NCI-H510A treated with DMSO at 0.1 percent for 48 hours (cell line): ENCODE data around the gene NRXN3.

Experiments used
- DNase-seq: peaks from one replicate; lab custom pipeline; 2025; lab: John Stamatoyannopoulos, UW

Gene NRXN3

DNA sequence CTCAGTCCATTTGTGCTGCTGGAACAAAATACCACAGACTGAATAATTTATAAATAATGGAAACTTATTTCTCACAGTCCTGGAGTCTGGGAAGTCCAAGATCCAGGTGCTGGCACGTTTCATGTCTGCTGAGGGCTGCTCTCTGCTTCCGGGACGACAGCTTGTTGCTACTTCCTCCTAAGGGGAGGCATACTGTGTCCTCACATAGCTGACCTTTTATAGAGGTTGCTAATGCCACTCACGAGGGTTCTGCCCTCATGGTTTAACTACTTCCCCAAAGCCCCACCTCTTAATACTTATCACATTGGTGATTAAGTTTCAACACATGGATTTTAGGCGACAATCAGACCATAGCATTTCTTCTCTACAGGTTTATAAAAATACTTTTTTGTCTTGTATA, 411.1 kb downstream of the NRXN3 start:
- no peak for DNase-seq

DNA sequence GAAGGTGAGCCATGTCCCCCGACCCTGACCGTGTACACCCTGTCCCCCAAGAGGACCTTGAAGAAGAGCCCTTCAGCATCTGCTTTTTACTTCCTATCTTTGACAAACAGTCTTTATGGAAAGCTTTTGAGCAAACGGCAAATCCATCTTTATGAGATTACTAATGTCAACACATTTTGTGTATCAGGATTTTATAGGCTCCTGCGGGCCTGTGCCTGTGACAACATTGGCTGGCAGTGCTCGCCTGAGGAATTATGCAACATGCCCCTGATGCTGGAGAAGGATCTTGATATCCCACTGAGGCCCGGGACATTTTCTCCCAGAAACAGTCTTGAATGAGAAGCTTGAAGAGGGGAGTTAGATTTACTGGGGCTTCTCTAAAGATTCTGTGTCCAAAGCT, 416.5 kb downstream of the NRXN3 start:
- DNase-seq: no peak

DNA sequence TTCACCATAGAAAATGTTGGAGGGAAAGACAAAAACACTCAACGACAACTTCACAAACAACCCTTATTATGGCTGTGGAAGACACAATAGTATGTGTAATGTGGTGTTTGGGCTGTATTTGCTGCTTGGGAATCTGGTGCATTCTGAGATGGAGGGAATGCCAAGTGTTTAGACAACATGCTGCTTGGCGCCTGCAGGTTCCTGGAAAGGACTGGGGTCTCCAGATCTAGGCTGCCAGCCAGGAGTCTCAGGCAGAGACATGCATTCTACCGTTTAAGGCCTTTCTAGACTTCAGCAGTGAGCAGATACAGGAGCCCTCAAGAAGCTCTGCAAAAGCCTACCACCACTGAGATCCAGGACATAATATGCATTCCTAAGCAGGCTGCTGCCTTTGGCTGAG, 418.7 kb downstream of the NRXN3 start:
- no peak for DNase-seq

DNA sequence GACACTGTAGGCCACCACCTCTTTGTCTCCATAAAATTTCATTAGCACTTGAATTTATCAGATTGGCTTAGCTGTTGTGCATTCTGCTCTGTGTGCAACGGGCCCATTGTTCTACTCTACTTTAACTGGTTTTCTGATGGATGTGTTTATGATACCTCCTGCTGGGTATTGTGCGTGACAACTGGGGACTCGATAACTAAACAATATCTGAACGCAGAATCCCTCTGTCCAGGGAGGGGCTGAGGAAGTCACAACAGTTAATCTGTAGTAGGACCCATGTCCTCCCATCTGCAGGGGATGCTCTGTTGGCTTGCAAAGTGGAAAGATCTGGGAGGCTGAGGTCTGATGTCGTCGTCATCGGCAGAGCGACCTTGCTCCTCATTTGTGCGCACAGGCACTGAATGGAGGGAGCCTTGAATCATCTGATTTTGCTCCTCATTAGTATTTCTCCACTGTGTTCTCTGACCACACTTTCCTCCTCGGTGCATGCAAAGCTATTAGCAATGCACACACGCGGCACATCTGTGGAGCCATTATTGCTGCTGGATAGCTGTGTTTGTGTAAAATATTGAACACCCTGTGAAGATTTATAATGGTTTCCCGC, 422.5 kb downstream of the NRXN3 start:
- no peak for DNase-seq

DNA sequence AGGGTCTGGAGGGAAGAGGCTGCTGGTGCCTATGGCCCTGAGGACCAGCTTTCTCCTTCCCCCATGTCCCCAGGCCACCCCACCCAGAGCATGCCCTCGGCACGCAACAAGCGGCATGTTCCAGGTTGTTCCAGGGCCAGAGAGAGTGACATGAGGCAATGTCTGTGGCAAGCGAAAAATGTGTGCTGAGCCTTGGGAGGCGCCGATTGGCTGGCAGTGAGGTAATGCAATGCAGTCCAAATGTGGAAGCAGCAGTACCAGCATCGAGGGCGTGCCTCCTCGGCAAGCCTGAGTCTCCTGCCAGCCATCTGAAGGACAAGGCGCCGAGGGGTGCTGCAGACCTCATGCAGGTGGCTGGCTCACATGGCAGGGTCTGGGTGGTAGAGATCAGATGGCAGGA, 423.8 kb downstream of the NRXN3 start:
- no peak for DNase-seq

- peak; percentile 57 for DNase-seq
These were observed 425.6 kb downstream of the NRXN3 start for GRCh38 chr14:78595797-78596196.

GRCh38 chr14:78598046-78598920, 428.1 kb downstream of the NRXN3 start:
- peak; percentile 79 for DNase-seq

DNA sequence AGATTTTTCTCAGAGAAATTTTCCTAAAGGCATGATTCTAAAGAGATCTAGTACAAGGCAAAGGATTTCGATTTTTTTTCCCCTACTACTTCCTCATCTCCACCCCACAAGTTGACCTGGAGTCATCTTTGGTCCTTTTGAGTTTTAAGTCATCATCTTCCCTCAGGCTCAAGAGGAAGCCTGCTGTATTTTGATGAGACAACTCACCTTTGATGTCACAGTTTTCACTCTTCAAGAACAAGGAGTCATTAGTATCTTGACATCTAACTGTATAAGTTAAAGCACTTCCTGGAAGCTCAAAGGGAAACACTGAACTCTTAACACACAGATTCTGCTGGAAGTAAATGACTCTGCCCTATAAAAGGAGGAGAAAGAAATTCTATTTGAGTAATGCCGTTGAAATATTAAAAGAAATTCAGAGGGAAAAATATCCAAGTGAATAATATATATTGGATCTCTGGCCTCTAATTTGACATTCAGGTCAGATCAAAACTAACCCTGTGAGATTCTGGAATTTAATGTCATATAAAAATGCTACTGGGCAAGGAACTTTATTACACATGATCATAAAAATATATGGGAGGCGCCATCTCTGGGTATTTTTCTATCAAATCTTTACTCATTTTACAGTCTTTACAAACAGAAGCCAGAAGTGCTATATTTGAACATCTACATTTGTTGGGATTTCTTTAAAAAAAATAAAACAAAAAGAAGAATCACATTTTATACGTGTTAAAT, 435.0 kb downstream of the NRXN3 start:
- DNase-seq: no peak

GRCh38 chr14:78605897-78606500, 435.8 kb downstream of the NRXN3 start:
- no peak for DNase-seq

GRCh38 chr14:78608998-78609787, 439.0 kb downstream of the NRXN3 start:
- DNase-seq: no peak

DNA sequence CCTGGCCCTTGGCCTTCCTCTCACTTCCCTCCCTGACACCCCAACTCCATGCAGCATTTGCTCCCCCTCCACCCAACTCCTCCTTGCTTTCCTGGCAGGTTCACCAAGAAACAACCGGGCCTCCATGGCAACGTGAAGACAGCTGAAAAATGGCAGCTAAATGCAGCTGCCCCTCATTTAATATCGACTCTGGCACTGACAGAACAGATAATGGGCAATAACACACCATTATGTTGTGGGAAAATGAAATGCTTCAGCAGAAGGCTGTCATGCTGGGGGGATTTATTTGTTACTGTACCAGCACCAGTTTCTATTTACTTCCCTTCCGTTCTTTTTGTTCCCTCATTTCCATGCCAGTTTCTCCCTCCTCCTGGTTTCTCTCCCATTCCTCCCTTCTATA, 440.8 kb downstream of the NRXN3 start:
- no peak for DNase-seq

GRCh38 chr14:78611796-78612571, 441.8 kb downstream of the NRXN3 start:
- no peak for DNase-seq

DNA sequence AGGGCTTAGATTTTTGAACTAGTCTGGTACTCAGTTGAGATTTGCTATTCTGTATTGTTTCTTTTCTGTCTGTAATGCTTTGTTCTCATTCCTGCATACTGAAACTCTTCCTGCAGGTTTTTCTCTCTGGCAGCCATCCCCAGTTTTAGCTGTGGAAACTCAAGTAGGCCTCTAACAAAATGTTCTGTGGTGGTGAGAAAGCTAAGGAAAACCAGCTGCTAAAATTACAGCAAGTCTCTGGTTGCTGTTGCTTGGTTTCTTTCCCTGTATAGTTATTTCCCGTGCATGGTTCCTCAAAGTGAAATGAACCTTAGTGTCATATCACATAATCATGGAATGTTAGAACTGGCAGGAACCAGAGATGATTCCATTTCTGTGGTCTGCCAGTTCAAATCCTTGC, 442.5 kb downstream of the NRXN3 start:
- DNase-seq: no peak

DNA sequence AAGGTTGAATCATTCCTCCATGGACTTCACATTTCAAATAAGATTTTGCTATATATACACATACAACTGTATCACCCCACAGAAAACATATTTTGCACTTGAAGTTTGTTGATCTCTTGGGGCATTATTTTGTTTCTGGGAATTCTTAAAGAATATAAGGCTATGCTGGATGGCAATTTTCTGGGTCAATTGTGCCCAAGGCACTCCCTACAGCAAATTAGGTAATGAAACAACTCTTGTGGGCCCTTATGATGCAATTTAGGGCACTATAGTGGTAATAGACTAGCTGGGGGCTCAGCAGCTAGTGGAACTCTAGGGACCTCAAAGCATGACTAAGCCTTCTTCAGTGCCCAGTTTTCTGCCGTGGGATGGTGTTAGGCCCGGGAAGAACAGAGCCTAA, 444.4 kb downstream of the NRXN3 start:
- DNase-seq: no peak

DNA sequence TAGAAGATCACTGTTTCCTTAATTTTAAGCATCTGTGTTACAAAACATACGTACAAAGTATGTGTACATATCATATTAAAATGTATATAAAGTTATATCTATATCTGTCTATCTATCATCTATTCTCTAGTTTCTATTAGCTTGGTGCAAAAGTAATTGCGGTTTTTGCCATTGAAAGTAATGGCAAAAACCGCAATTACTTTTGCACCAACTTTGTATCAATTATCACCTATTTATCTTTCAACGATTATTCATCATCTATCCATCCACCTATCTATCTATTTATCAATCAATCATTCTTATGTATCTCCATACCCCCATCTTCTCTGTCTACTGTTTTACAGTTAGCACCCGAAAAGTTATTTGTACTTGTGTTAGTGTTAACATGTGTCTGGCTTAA, 447.6 kb downstream of the NRXN3 start:
- no peak for DNase-seq

GRCh38 chr14:78618368-78618767, 448.2 kb downstream of the NRXN3 start:
- DNase-seq: no peak

DNA sequence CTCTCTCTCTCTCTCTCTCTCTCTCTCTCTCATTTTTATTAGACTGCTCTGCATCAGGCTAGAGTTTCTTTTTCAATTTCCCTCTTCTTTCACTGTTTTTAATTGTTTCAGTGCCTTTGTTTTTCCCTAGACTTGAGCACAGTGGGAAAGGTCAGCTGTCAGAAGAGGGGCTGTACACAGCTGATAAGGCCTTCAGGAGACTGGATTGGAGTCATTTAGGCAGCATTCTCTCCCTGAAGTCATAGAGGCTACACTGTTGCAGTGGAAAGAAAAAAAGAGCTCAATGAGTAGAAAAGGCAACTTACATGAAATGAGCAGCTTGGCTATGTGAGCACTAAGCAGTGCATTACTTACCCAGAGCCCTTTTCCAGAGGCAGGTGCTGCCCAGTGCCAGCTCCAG, 456.9 kb downstream of the NRXN3 start:
- DNase-seq: no peak

DNA sequence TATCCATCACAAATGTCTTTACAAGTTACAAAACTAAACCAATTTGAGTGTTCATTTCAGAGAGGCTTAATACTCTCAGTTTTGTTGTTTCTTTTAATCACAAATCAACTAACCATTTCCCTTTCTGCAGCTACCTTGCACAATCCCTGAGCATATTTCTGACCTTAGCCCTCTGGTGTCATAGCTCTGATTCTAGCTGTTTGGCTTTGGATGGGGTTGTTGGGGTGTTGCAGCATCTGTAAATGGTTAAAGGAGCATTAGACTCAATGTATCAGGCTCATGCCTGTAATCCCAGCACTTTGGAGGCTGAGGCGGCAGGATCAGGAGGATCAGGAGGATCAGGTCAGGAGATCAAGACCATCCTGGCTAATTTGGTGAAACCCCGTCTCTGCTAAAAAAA, 461.4 kb downstream of the NRXN3 start:
- DNase-seq: no peak

- DNase-seq: no peak
These were observed 463.6 kb downstream of the NRXN3 start for GRCh38 chr14:78633752-78634151.

DNA sequence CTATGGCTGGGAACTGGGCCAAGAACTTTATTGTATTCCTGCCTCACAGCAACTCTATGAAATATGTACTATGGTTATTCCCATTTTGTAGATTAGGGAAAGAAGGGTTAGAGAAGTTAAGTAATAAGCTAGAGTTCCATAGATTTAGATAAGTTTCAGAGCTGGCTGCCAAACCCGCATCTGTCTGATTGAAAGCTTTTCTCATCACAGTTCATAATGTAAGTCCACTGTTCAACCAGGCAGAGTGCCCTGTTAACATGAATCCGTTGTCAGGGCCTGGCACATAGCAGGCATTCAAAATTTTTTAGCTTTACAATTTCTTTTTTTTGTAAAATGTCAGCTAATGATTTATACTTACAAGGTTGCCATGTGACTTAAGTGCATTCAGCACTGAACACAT, 467.3 kb downstream of the NRXN3 start:
- no peak for DNase-seq

GRCh38 chr14:78637908-78638475, 467.8 kb downstream of the NRXN3 start:
- no peak for DNase-seq
